COLO829 (cell line): ENCODE measurements around the gene GNPTAB.
"Not testable (repeated sequence)": the region's sequence is repeated elsewhere in the genome, so short reads cannot be mapped to it uniquely, and the experiment has no call there.

ENCODE experiments used
- DNase-seq: peaks from one replicate; pipeline ENCODE4 v3.0.0; 2012; ENCODE audit warnings: low spot score

The GNPTAB gene

DNA sequence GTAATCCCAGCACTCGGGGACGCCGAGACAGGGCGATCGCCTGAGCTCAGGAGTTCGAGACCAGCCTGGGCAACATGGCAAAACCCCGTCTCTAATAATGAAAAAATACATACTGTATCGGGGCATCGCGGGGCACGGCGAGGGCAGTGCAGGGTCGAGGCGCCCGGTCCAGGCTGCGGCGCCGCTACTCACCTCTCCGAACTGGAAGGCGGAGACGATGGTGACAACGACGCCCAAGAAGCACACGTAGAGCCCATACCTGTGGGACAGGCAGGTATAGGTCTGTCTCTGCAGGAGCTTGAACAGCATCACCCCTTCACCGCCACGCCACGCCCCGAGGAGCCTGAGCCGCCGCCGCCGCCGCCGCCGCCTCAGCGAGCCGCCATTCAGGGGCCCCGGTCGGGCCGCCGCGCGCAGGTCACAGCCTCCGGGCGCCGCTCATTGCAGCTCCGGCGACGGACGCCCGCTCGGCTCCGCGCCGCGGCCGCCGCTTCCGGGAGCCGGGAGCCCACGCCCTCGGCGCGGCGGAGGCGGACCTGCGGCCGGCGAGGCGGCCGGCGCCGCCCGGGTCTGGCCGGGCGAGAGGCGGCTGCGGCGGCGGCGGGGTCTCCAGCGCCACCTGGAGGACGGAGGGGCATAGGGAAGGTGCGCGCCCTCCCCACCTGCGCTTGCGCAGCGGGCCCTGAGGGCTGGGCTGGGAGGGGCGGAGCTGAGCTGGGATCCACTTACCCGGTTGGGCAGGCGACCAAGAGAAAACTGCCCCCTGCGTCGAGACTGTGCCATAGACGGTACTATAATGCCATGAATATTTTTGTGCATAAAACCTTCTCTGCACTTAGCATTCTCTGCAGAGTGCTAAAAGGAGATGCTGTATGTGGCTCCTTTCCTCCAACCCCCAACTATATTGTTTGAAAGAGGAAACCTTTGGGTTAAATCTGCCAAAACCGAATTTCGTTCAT lies at the start of gene GNPTAB:
Gene GNPTAB (minus strand): TSS at position 593 of the 959 bp plus-strand sequence. CDS start 284 bp downstream, at position 309.
- DNase-seq = peak; percentile 96

DNA sequence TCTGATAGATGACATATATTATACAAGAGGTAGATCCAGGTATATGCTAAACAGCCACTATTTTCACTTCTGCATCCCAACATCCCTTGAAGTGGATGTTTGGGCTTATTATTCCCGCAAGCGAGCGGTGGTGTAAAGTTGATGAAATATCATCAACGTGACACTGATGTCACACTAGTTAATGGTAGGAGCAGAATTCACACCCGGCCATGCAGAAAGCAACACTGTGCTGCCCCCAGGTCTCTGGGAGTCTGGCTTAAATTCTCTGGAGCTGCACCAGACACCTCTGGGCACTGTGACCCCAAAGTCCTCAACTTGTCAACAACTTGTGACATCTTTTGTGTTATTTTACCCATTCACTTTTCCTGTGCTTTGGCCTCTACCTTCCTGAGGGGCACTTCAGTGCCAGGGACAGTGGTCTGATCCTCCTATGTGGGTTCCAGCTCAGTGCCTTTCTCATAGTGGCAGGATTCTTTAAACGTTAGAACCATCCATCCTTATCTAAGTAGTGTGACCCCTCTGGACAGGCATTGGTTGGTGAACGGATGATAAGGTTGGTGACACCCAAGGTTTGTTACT lies 47.6 kb upstream of the GNPTAB start:
- DNase-seq = no peak

DNA sequence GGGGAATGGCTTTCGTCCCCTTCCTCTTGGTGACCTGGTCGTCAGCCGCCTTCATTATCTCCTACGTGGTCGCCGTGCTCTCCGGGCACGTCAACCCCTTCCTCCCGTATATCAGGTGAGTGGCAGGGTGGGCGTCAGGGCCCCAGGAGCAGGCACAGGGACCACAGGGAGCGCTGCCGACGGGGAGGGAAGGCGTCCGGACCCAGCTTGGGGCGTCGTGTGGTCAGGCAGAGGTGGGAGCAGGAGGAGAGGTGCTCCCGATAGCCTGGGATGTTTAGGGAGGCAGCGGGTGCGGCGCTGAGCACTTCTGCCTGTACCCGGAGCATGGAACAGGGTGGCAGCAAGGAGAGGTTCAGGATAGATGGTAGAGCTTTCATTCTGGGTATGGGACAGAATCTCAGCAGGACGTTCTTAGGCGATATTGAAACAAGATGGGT lies 47.1 kb upstream of the GNPTAB start:
- no peak for DNase-seq

DNA sequence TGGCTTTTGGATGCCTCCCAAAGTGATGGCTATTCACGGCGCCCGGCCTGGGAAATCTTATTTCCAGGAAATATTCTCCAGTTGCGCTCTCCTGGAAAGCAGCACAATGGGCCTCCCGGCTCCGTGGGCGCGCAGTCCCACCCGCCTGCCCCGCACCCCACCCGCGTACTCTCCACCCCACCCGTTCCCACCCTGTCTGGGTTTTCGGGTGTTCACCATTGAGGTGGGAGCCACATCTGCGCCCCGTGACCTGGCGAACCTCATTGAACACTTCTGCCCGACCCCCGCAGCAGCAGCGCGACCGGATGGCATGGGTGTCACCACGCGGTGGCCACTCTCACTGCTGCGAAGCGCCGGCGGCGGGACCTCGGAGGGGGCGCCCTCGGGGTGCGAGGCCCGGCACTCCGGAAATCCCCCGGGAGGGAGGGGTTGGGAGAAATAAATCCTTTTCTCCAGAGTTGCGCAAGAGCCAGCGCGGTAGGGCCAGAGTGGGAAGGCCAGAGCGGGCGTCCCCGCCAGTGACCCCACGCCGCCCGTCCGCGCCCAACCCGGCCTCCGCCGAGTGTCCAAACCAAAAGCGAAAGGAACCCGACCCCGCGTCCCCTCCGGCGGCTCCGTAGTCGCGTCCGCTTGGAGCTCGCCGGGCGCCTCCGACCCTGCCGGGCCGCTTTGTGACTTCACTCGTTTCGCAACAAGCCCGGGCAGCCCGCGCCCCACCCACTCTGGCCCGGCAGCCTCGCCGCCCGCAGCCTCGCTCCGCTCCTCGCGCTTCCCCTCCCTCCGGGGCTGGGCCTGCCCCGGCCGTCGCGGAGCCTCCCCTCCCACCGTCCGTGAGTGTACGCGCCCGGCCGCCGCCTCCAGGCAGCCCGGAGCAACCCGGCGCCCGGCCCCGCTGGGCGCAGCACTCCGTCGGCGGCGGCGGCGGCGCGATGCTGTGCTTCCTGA lies 46.4 kb upstream of the GNPTAB start, which contains the start of gene DRAM1:
Gene DRAM1 (plus strand): TSS at position 720 of the 945 bp plus-strand sequence. CDS start 210 bp downstream, at position 930.
- DNase-seq = peak; percentile 50

DNA sequence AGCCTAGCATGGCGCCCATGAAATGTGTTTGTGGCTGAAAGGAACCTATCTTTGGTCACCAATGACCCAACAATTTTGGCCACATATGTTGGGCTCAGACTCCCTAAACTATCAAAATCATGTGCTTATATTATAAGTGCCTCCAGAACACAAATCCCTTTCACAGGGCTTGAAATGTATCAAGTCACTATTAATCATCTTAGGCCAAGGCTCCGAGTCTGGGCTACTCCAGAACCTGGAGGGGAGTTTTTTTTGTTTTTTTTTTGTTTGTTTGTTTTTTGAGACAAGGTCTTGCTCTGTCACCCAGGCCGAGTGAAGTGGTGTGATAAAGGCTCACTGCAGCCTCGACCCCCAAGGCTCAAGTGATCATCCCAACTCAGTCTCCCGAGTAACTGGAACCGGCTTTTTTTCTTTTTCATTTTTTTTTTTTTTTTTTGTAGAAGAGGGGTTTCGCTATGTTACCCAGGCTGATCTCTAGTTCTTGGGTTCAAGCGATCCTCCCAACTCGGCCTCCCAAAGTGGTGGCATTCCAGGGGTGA lies 45.6 kb upstream of the GNPTAB start:
- DNase-seq = no peak

DNA sequence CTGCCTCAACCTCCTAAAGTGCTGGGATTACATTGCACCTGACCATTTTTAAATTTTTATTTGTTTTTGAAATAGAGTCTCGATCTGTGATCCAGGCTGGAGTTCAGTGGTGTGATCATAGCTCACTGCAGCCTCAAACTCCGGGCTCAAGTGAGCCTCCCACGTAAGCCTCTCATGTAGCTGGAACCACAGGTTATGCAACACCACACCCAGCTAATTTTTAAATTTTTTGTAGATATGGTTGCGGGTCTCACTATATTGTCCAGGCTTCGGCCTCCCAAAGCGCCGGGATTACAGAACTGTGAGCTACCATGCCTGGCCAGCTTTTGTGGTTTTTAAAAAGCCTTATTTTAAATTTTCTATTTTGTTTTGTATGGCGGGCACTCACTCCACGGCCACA lies 44.4 kb upstream of the GNPTAB start:
- DNase-seq = no peak

DNA sequence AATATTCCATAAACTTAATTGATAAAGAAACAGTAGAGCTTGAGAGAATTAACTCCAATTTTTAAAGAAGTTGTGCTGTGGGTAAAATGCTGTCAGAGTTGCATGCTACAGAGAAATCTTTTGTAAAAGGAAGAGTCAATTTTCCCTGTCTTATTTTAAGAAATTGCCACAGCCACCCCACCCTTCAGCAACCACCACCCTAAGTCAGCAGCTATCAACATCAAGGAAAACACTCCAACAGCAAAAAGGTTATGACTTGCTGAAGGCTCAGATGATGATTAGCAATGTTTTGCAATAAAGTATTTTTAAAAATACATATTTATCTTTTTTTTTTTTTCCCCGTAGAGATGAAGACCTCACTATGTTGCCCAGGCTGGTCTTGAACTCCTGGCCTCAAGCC lies 40.2 kb upstream of the GNPTAB start:
- no peak for DNase-seq

DNA sequence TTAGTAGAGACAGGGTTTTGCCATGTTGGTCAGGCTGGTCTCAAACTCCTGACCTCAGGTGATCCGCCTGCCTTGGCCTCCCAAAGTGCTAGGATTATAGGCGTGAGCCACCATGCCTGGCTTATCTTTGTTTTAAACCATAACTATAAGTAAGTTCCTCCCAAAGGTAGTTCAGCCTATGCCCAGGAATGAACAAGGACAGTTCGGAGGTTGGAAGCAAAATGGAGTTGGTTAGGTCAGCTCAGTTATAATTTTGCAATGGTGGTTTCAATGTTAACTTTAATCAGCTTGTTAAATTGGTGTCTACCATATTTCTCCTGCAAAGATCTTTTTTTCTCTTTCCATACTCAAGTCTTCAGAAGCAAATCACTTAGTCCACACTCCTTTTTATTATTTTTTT lies 36.9 kb upstream of the GNPTAB start:
- DNase-seq = not testable (repeated sequence)

DNA sequence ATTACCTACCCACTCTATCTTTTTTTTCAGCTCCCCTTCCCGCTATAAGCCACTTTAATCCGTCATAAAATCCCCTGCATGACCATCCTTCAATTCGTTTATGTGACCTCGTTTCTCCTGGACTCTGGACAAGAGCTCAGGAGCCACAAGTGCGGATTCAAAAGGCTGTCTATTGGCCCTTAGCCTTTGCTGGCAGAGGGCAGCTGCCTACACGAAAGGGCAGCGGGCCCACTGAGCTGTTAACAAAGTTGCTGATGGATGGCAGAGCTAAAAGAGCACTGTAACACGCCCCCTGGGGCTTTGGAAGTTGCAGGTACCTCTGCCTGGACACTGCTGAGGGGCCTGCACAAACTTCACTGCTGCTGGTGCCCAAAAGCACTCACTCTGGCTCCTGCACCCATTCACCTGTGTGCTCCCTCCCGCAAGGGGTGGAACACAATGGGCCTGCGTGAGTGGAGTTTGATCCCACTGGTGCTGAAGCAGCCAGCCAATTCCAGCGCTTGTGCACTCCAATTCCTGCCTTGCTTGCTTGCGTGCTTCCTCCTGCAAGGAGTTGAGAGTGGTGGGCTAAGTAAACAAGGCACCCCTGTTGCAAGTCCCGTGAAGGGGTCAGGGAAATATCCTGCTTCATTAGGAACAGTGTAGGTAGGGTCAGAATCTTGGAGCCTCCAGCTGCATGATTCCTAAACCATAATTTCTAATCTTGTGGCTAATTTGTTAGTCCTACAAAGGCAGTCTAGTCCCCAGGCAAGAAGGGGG lies 36.0 kb upstream of the GNPTAB start:
- DNase-seq = no peak

DNA sequence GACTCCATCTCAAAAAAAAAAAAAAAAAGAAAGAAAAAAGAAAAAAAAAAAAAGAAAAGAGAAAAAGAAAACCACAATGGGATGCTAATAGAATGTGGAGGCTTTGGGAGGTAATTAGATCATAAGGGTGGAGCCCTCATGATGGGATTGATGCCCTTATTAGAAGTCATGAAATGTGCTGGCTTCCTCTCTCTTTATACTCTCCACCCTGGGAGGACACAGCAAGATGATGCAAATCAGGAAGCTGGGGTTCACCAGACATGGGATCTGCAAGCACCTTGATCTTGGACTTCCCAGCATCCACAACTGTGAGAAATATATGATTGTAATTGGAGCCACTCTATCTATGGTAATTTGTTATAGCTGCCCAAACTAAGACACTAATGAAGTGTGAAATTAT lies 33.2 kb upstream of the GNPTAB start:
- no peak for DNase-seq

DNA sequence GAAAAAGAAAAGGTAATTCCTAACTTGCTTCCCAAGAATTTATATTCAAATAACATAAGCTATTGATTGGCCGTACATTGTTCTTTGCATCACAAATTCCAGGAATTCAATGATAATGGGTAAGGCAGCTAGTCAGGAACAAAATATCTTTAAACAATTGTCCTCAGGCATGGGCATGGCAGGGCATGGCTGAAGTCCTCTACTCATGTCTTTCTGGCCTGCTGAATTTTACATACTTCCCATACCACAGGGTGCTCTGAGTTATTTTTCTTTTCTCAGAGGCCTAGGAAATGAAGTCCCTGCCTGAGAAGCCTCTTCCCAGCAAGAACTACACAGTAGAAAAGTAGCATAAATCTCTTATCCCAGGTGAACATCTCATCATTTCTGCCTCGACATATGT lies 31.5 kb upstream of the GNPTAB start:
- DNase-seq = no peak

DNA sequence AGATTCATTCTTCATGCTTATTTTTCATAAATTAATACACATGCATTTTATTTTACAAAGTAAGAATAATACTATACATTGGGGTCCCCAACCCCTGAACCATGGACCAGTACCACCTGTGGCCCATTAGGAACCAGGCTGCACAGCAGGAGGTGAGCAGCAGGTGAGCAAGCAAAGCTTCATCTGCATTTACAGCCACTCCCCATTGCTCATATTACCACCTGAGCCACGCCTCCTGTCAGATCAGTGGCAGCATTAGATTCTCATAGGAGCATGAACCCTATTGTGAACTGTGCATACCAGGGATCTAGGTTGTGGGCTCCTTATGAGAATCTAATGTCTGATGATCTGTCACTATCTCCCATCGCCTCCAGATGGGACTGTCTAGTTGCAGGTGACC lies 30.9 kb upstream of the GNPTAB start:
- DNase-seq = not testable (repeated sequence)

DNA sequence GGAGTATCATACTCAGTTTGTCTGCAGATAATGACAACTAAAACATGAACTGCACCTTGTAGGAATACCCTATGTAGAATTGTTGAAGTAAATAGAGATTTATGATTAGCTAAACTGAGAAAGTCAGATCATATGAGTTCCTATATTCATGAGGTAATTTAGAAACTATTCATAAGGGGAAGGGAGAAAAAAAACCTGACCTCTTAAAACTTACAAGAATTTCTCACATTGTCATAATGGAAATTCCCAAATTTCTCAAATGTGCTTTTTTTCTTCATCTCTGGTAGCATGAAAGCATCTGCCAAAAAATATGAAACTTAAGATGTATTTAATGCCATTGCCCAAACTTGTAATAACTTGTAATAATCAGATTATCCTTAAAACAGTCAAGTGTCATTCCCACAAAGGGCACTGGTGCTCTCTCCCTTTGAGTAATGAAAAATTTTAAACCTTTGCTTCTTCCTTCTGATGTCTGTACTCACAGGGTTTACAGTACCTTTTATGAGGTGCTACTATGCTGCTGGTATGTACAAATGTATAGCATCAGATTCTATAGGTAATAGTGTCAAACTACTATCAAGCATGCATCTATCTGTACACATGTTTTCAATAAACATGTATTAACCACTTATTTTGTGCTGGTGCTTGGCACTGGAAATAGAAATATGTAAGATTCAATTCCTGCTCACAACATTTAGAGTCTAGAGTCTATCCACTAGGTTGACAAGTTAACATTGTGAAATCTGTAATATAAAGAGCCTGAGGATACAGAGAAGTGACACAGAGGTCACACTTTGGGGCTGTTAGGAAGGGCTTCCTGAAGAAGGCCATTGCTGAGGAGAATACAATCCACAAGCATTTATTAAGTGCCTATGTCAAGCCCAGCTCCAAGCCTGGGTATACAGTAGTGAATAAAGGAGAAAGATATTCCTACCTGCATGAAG lies 29.2 kb upstream of the GNPTAB start:
- no peak for DNase-seq

DNA sequence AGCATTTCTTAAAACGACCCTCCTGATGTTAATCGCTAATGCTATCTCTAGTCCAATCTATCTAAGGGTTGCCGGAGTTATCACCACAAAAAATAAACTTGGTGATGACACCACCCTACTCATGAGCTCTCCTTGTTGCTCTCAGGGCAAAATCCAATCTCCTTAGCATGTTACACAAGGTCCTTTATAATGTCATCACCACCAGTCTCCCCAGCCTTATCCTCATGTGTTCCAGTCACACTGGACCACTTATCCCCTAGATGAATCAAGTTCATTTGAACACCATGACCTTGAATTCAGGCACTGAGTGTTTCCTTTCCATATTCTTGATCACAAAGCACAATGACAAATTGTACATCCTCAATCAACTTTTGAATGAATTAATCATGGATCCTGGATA lies 27.6 kb upstream of the GNPTAB start:
- no peak for DNase-seq

DNA sequence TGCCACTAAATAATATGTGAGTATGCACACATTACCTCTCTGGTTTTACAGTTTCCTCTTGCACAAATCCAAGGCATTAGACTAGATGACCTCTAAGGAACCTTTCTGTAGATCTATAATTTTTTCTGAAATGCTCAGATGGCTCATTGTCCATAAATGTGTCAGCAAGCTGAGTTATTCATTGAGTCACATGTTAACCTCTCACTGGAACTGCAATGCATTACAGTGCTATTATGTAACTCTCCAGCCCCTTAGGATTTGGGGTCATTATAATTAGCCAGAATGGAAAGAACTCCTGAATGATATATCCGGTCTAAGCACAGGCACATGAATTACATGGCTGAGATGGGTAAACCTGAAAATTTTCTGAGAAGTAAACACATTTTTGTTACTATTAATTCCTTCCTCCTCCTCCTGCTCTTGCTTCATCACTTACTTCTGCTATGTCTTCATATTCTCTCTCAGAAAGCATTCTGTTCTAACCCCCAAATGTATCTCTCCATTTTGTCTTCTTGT lies 26.3 kb upstream of the GNPTAB start:
- peak; percentile 89 for DNase-seq

DNA sequence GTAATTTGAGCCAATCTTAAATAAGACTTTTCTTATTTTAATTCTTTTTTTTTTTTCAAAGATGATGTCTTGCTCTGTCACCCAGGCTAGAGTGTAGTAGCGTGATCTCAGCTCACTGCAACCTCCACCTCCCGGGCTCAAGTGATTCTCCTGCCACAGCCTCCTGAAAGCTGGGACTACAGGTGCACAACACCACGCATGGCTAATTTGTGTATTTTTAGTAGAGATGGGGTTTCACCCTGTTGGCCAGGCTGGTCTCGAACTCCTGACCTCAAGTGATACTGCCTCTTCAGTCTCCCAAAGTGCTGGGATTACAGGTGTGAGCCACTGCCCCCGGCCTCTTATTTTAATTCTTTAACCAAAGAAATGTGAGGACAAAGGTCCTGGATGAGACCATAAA lies 25.9 kb upstream of the GNPTAB start:
- not testable (repeated sequence) for DNase-seq

DNA sequence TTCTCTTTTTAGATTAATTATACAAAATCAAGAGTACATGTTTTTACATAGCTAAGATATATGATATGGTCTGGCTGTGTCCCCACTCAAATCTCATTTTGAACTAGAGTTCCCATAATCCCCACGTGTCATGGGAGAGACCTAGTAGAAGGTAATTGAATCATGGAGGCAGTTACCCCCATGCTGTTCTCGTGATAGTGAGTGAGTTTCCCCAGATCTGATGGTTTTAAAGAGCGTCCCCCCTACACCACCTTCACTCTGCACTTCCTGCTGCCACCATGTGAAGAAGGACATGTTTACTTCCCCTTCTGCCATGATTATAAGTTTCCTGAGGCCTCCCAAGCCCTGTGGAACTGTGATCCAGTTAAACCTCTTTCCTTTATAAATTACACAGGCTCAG lies 25.2 kb upstream of the GNPTAB start:
- no peak for DNase-seq

DNA sequence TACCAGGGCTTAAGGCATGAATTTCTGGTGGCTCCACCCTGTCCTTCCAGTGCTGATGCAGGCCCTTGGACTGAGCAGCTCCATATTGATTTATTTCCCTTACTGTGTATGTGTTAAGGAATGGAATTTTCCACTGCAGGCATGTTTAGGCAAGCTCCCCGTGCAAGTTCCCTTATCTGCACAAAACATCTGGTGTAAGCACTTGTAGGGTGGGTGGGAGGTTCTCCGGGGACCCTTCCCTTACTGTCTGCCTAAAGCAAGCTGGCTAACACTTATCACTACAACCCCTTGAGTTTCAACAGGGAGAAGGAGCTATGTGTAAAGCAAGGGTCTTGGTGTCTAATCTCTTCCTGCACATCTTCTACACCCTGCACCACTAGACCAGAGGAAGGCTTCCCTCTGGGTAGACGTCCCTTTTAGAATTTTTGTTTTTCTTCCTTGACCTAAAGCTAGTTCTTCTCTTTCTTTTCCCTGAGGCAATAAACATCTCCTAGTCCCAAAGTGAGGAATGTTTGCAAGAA lies 24.7 kb upstream of the GNPTAB start:
- DNase-seq = no peak

DNA sequence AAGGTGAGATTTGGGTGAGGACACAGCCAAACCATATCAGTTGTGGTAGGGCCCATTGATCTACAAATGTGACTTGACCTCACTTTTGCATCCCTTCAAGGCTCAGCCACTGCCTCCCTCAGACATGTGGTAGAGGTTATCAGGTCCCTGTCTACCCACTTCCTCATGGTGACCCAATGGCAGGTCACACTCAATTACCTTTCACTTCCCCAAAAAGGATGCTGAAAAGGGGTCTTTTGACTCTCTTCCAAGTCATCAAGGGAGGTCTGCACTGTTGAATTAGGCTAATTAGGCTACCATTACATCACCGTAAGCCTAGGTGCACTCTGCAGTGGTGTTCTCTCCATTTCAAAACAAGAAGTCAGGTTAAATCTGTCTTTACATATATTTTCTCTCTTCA lies 24.0 kb upstream of the GNPTAB start:
- no peak for DNase-seq
